ENCODE results near the gene DOCK9. TPM values are rescaled to one million over a fixed set of nuclear protein-coding genes. Genes with fewer than 3 reads are reported as not detected.

The DOCK9 gene
- polyA plus RNA-seq, 3 donors, result 0.01 TPM; not detected in 2

DNA sequence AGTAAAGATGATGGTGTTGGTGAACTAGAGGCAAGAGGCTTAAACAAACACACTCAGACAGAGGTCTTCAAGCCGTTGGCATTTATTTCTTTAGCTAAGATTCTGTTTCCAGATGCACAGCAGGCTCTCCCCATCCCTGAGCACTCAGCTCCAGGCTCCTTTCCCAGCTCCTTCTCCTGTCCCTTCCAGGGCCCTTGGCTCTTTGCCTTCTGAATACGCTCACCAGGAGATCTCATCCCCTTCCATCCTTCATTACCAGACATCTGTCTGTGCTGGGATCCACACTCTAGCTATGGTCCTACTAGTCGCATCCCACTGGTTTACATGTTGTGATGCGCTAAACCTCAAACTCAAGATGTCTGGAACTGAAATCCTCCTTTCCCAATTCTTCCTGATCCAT, 25.3 kb upstream of the DOCK9 start:
- Histone ChIP-seq H3K36me3 (replicated peaks in 1 of 2; ENCODE audit: control insufficient read depth in 1 of 2, insufficient read depth in 2 of 2, low read length in 2 of 2) (no peaks in the 10 kb centered on the region), H3K27me3 (ENCODE audit: control insufficient read depth in 2 of 2, insufficient read depth in 2 of 2, low read length in 2 of 2) (peaks cover 56 to 57% of the 10 kb centered on the region in 2 donors), H2AFZ (ENCODE audit: insufficient read depth, low read depth, low read length, poor library complexity, severe bottlenecking) (no peak overlapping the region), H3K9ac (ENCODE audit: insufficient read depth, low read length, poor library complexity, severe bottlenecking) (no peak overlapping the region), H3K4me3 (replicated peaks in 1 of 3; ENCODE audit: low read depth in 2 of 3, low read length in 3 of 3) (no peak overlapping the region), H3K9me3 (replicated peaks in 1 of 2; ENCODE audit: control insufficient read depth in 1 of 2, insufficient read depth in 1 of 2, low read length in 2 of 2) (no peaks in the 10 kb centered on the region), H3K27ac (ENCODE audit: low read depth in 1 of 2, low read length in 2 of 2) (no peak overlapping the region), H3K4me1 (ENCODE audit: control insufficient read depth in 1 of 2, insufficient read depth in 2 of 2, low read length in 2 of 2) (no peaks in the 10 kb centered on the region), H3K79me2 (ENCODE audit: insufficient read depth, low read length) (no peaks in the 10 kb centered on the region), H4K20me1 (ENCODE audit: insufficient read depth, low read length) (no peaks in the 10 kb centered on the region), H3K4me2 (replicated peaks; ENCODE audit: extremely low read depth, low read length, poor library complexity, severe bottlenecking) (no peak overlapping the region)
- Mint-ChIP-seq H3K27ac (no peak overlapping the region), H3K4me3 (peak overlapping the region in 1 of 2 donors; percentile 23), H3K36me3 (no peaks in the 10 kb centered on the region), H3K9me3 (peaks cover 0 to 7% (median 2%) of the 10 kb centered on the region in 7 donors), H3K27me3 (ENCODE audit: low read depth in 3 of 3) (peaks cover 49 to 70% (median 53%) of the 10 kb centered on the region in 3 donors), H3K4me1 (no peaks in the 10 kb centered on the region)
- TF ChIP-seq CTCF (IDR thresholded peaks at IDR 0.05), result no peak
- DNase-seq, result no peak
- 96% methylated on average over 4 of the region's 4 CpGs for WGBS (ENCODE audit: insufficient coverage)
- intact Hi-C loops (cut with micrococcal nuclease), result no loop called here

DNA sequence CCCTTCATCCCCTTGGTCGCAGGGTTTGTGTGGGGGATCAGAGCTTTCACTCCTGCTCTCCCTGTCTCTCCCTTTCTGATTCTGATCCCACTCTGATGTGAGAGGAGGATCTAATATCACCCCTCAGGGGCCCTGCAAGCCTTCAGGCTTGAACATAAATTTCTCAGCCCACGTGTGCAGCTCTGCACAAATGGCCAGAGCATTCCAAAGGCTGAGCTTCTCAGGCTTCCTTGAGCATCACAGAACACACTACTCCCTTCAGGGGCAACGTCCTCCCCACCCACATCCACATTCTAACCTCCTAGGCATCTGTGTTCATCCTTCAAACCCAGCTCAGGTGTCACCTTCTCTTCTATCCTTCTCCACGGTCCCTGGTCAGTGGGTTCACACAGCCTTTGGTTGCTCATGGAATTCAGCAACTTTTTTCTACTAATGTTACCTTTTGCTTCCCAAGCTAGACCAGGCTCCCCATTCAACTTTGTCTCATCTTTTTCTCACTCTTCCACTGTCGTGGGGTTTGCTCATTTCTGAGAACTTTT, 24.4 kb upstream of the DOCK9 start:
- Mint-ChIP-seq H3K4me1 (no peaks in the 10 kb centered on the region), H3K36me3 (no peaks in the 10 kb centered on the region), H3K4me3 (no peak overlapping the region), H3K27me3 (ENCODE audit: low read depth in 3 of 3) (peaks cover 54 to 71% (median 59%) of the 10 kb centered on the region in 3 donors), H3K9me3 (peaks cover 0 to 7% (median 2%) of the 10 kb centered on the region in 7 donors), H3K27ac (no peak overlapping the region)
- Histone ChIP-seq H3K27me3 (ENCODE audit: control insufficient read depth in 2 of 2, insufficient read depth in 2 of 2, low read length in 2 of 2) (peaks cover 56% of the 10 kb centered on the region in 2 donors), H3K9me3 (replicated peaks in 1 of 2; ENCODE audit: control insufficient read depth in 1 of 2, insufficient read depth in 1 of 2, low read length in 2 of 2) (no peaks in the 10 kb centered on the region), H3K36me3 (replicated peaks in 1 of 2; ENCODE audit: control insufficient read depth in 1 of 2, insufficient read depth in 2 of 2, low read length in 2 of 2) (no peaks in the 10 kb centered on the region), H3K4me1 (ENCODE audit: control insufficient read depth in 1 of 2, insufficient read depth in 2 of 2, low read length in 2 of 2) (no peaks in the 10 kb centered on the region), H3K4me2 (replicated peaks; ENCODE audit: extremely low read depth, low read length, poor library complexity, severe bottlenecking) (no peak overlapping the region), H3K27ac (ENCODE audit: low read depth in 1 of 2, low read length in 2 of 2) (no peak overlapping the region), H3K9ac (ENCODE audit: insufficient read depth, low read length, poor library complexity, severe bottlenecking) (no peak overlapping the region), H4K20me1 (ENCODE audit: insufficient read depth, low read length) (no peaks in the 10 kb centered on the region), H2AFZ (ENCODE audit: insufficient read depth, low read depth, low read length, poor library complexity, severe bottlenecking) (no peak overlapping the region), H3K79me2 (ENCODE audit: insufficient read depth, low read length) (no peaks in the 10 kb centered on the region), H3K4me3 (replicated peaks in 1 of 3; ENCODE audit: low read depth in 2 of 3, low read length in 3 of 3) (no peak overlapping the region)
- TF ChIP-seq CTCF (IDR thresholded peaks at IDR 0.05), result no peak
- intact Hi-C loops (cut with micrococcal nuclease), result no loop called here
- DNase-seq, result no peak
- 70% methylated on average over 2 of the region's 5 CpGs for WGBS (ENCODE audit: insufficient coverage)

Measured in CD14-positive monocyte (primary cell).